H9 (cell line): ENCODE data around the gene BBX. TPM values are rescaled to one million over a fixed set of nuclear protein-coding genes. Genes with fewer than 3 reads are reported as not detected.

Experiments
- DNase-seq: peaks from one replicate; pipeline ENCODE4 v3.0.0-alpha.2; 2017
- H2AFZ ChIP-seq: one replicate; pipeline ENCODE4 v1.6.1; 2013; ENCODE audit warnings: mild to moderate bottlenecking, low read length, control low read depth, moderate library complexity
- H2AK5ac ChIP-seq: 2 replicates; pipeline ENCODE4 v1.6.1; 2013; ENCODE audit warnings: low read length, control low read depth, mixed read lengths; ENCODE audit not compliant: insufficient read length
- H2BK120ac ChIP-seq: one replicate; pipeline ENCODE4 v1.6.1; 2013; ENCODE audit warnings: low read depth, mild to moderate bottlenecking, low read length, control low read depth, inconsistent platforms; ENCODE audit not compliant: poor library complexity, severe bottlenecking
- H2BK12ac ChIP-seq: 2 replicates; pipeline ENCODE4 v1.6.1; 2013; ENCODE audit warnings: low read length, control low read depth, mixed read lengths, low read depth; ENCODE audit not compliant: insufficient read length
- H2BK15ac ChIP-seq: 2 replicates; pipeline ENCODE4 v1.6.1; 2013; ENCODE audit warnings: low read depth, low read length, control low read depth
- H2BK20ac ChIP-seq: one replicate; pipeline ENCODE4 v1.6.1; 2013; ENCODE audit warnings: low read depth, mild to moderate bottlenecking, low read length, control low read depth, inconsistent platforms; ENCODE audit not compliant: poor library complexity, severe bottlenecking
- H2BK5ac ChIP-seq: 2 replicates; pipeline ENCODE4 v1.6.1; 2013; ENCODE audit warnings: low read length, control low read depth, mixed read lengths; ENCODE audit not compliant: insufficient read length
- H3K14ac ChIP-seq: 2 replicates; pipeline ENCODE4 v1.6.1; 2013; ENCODE audit warnings: low read length, control low read depth; ENCODE audit not compliant: insufficient read depth
- H3K18ac ChIP-seq: 2 replicates; pipeline ENCODE4 v1.6.1; 2013; ENCODE audit warnings: low read depth, mild to moderate bottlenecking, mixed read lengths, low read length, control low read depth; ENCODE audit not compliant: insufficient read length
- H3K23ac ChIP-seq: 2 replicates; pipeline ENCODE4 v1.6.1; 2013; ENCODE audit warnings: low read length, control low read depth, mixed read lengths, low read depth; ENCODE audit not compliant: insufficient read length
- H3K23me2 ChIP-seq: 2 replicates; pipeline ENCODE4 v1.6.1; 2013; ENCODE audit warnings: low read depth, mild to moderate bottlenecking, mixed read lengths, low read length, control low read depth; ENCODE audit not compliant: insufficient read length, poor library complexity, severe bottlenecking
- H3K27ac ChIP-seq: 2 replicates; pipeline ENCODE4 v1.5.1; 2013; ENCODE audit warnings: low read length, control low read depth, mixed read lengths, low read depth; ENCODE audit not compliant: insufficient read length
- H3K27me3 ChIP-seq: 2 replicates; pipeline ENCODE4 v1.6.1; 2013; ENCODE audit warnings: low read length, control low read depth, inconsistent platforms; ENCODE audit not compliant: insufficient read depth
- H3K4ac ChIP-seq: 2 replicates; pipeline ENCODE4 v1.6.1; 2013; ENCODE audit warnings: low read depth, mild to moderate bottlenecking, control low read depth, inconsistent platforms, low read length, moderate library complexity
- H3K4me1 ChIP-seq: 2 replicates; pipeline ENCODE4 v1.6.1; 2013; ENCODE audit warnings: low read length, control low read depth, inconsistent platforms; ENCODE audit not compliant: insufficient read depth
- H3K4me2 ChIP-seq: 2 replicates; pipeline ENCODE4 v1.6.1; 2013; ENCODE audit warnings: low read length, control low read depth, mixed read lengths; ENCODE audit not compliant: insufficient read length, insufficient read depth
- H3K56ac ChIP-seq: 2 replicates; pipeline ENCODE4 v1.6.1; 2013; ENCODE audit warnings: low read depth, mild to moderate bottlenecking, mixed read lengths, low read length, control low read depth; ENCODE audit not compliant: insufficient read length
- H3K79me1 ChIP-seq: 2 replicates; pipeline ENCODE4 v1.6.1; 2013; ENCODE audit warnings: low read depth, mild to moderate bottlenecking, moderate library complexity, low read length, control low read depth, inconsistent platforms; ENCODE audit not compliant: insufficient read depth, poor library complexity, severe bottlenecking
- H3K79me2 ChIP-seq: 2 replicates; pipeline ENCODE4 v1.6.1; 2013; ENCODE audit warnings: low read length, control low read depth, inconsistent platforms; ENCODE audit not compliant: insufficient read depth
- H3K9ac ChIP-seq: 2 replicates; pipeline ENCODE4 v1.6.1; 2013; ENCODE audit warnings: low read length, control low read depth, mixed read lengths; ENCODE audit not compliant: insufficient read length; ENCODE audit errors: extremely low read depth
- H3K9me3 ChIP-seq: one replicate; pipeline ENCODE4 v1.6.1; 2013; ENCODE audit warnings: low read depth, low read length, inconsistent platforms; ENCODE audit not compliant: control insufficient read depth
- H3T11ph ChIP-seq: one replicate; pipeline ENCODE4 v1.6.1; 2013; ENCODE audit warnings: mild to moderate bottlenecking, low read length, control low read depth, inconsistent platforms
- H4K20me1 ChIP-seq: one replicate; pipeline ENCODE4 v1.6.1; 2013; ENCODE audit not compliant: control insufficient read depth, insufficient read length, insufficient read depth
- H4K5ac ChIP-seq: 2 replicates; pipeline ENCODE4 v1.6.1; 2013; ENCODE audit warnings: low read depth, mild to moderate bottlenecking, mixed read lengths, low read length, control low read depth; ENCODE audit not compliant: insufficient read length
- H4K8ac ChIP-seq: replicated peaks from 2 replicates; pipeline ENCODE4 v1.6.1; 2013; ENCODE audit warnings: low read length, control low read depth, mixed read lengths, low read depth; ENCODE audit not compliant: insufficient read length
- H4K91ac ChIP-seq: 2 replicates; pipeline ENCODE4 v1.6.1; 2013; ENCODE audit warnings: low read depth, mild to moderate bottlenecking, moderate library complexity, mixed read lengths, low read length, control low read depth; ENCODE audit not compliant: insufficient read length
- H3K27ac Mint-ChIP-seq, 3 experiments: 2 replicates in 2 of 3; 3 replicates in 1 of 3; pipeline ENCODE4 v1.8.0; 2020 to 2021; ENCODE audit warnings: mixed read lengths in 3 of 3, mild to moderate bottlenecking in 1 of 3, moderate library complexity in 1 of 3
- H3K27me3 Mint-ChIP-seq: 2 replicates; pipeline ENCODE4 v1.8.0; 2021; ENCODE audit warnings: low read depth, mild to moderate bottlenecking, moderate library complexity, mixed read lengths
- H3K36me3 Mint-ChIP-seq, 3 experiments: 2 replicates in 2 of 3; 3 replicates in 1 of 3; pipeline ENCODE4 v1.8.0; 2020 to 2021; ENCODE audit warnings: low read depth in 3 of 3, mixed read lengths in 3 of 3; ENCODE audit not compliant: insufficient read depth in 1 of 3
- H3K4me1 Mint-ChIP-seq, 2 experiments: 2 replicates each; pipeline ENCODE4 v1.8.0; 2020; ENCODE audit warnings: mixed read lengths in 2 of 2
- H3K4me3 Mint-ChIP-seq, 2 experiments: 2 replicates in 1 of 2; 3 replicates in 1 of 2; pipeline ENCODE4 v1.8.0; 2020 to 2021; ENCODE audit warnings: mild to moderate bottlenecking in 2 of 2, mixed read lengths in 2 of 2, moderate library complexity in 1 of 2
- H3K9me3 Mint-ChIP-seq, 2 experiments: 2 replicates in 1 of 2; 3 replicates in 1 of 2; pipeline ENCODE4 v1.8.0; 2020; ENCODE audit warnings: mild to moderate bottlenecking in 2 of 2, mixed read lengths in 2 of 2, moderate library complexity in 1 of 2
- CTCF ChIP-seq: fragments of 200-600 bp; sonication (generic); conservative IDR thresholded peaks from 3 replicates; pipeline ENCODE4 v1.8.0; 2021; ENCODE audit warnings: antibody characterized with exemption, mild to moderate bottlenecking
- whole genome bisulfite sequencing: extraction: QIAGEN DNeasy Blood & Tissue Kit; methylation state at CpG from one replicate; pipeline ENCODE4 v1.1.7; 2013; ENCODE audit warnings: missing lambda C conversion rate, low lambda C conversion rate, mixed read lengths; ENCODE audit not compliant: insufficient read length; ENCODE audit errors: extremely low coverage; 5-methylcytosine and 5-hydroxymethylcytosine counted together
- total RNA-seq: library from RNA; stranded (reverse); gene quantifications from 2 replicates; pipeline ENCODE4 v1.2.1, GENCODE V29; 2021

BBX gene
- total RNA-seq, 1 experiment from 2014 or later = 34.8 TPM

GRCh38 chr3:107661447-107662123 lies 138.8 kb downstream of the BBX start:
- peaks cover 2% of the 10 kb centered on the region; the same call in 1 of the 2 replicates for H3K4me1 ChIP-seq
- TF ChIP-seq CTCF = no peak
- no peak overlapping the region for H3K4me2 ChIP-seq
- H2BK20ac ChIP-seq = no peak overlapping the region
- H2BK15ac ChIP-seq = no peak overlapping the region
- no peak overlapping the region for H2BK120ac ChIP-seq
- H3K9ac ChIP-seq = no peak overlapping the region
- no peak for DNase-seq
- no peak overlapping the region for H3K27ac ChIP-seq
- no peaks in the 10 kb centered on the region for H3K79me1 ChIP-seq
- H3T11ph ChIP-seq = no peak overlapping the region
- H4K8ac ChIP-seq = no peak overlapping the region
- no CpG with 5 or more reads among the region's 3 CpGs for WGBS
- no peak overlapping the region for H4K91ac ChIP-seq
- H3K23ac ChIP-seq = no peak overlapping the region
- no peak overlapping the region for H2BK5ac ChIP-seq
- H3K9me3 Mint-ChIP-seq = no peaks in the 10 kb centered on the region
- H3K27me3 Mint-ChIP-seq = no peaks in the 10 kb centered on the region
- H2AFZ ChIP-seq = no peak overlapping the region
- no peak overlapping the region for H4K5ac ChIP-seq
- H3K9me3 ChIP-seq = no peaks in the 10 kb centered on the region
- H3K27me3 ChIP-seq = no peaks in the 10 kb centered on the region
- H3K4me1 Mint-ChIP-seq = peaks cover 35 to 36% of the 10 kb centered on the region in 2 experiments
- no peak overlapping the region for H3K56ac ChIP-seq
- H3K18ac ChIP-seq = no peak overlapping the region
- no peaks in the 10 kb centered on the region for H3K23me2 ChIP-seq
- no peak overlapping the region for H3K4me3 Mint-ChIP-seq
- no peak overlapping the region for H2BK12ac ChIP-seq
- H3K4ac ChIP-seq = no peak overlapping the region
- no peaks in the 10 kb centered on the region for H4K20me1 ChIP-seq
- peaks cover 0 to 2% (median 0%) of the 10 kb centered on the region in 3 experiments; a peak in 2 of 7 replicates for H3K36me3 Mint-ChIP-seq
- no peak overlapping the region for H3K14ac ChIP-seq
- H2AK5ac ChIP-seq = no peak overlapping the region
- H3K79me2 ChIP-seq = 0 out of 2 replicates have a peak, but pooled peaks cover 2% of the 10 kb centered on the region
- peak overlapping the region; percentile 60 to 96 (median 82); a peak in 6 of 7 replicates for H3K27ac Mint-ChIP-seq
